PFSK-1 (cell line): ENCODE measurements around the gene EYA3.

Experiments
- POLR2AphosphoS5 ChIP-seq: IDR thresholded peaks from 2 replicates; pipeline ENCODE4 v1.6.1; 2012; ENCODE audit warnings: low read depth, mild to moderate bottlenecking, control low read depth, low read length, moderate library complexity
- SIN3A ChIP-seq: IDR thresholded peaks from 2 replicates; pipeline ENCODE4 v1.6.1; 2012; ENCODE audit warnings: mild to moderate bottlenecking, low read length, moderate library complexity, borderline replicate concordance; ENCODE audit not compliant: insufficient read depth
- TF ChIP-seq, protein P1 (sequence below), 2 experiments: IDR thresholded peaks; 2 replicates each; pipeline versions ENCODE4 v1.6.1 to v1.8.0; 2011 to 2012; ENCODE audit warnings: low read depth in 2 of 2, low read length in 2 of 2, control low read depth in 1 of 2, inconsistent platforms in 1 of 2, mild to moderate bottlenecking in 1 of 2, moderate library complexity in 1 of 2; ENCODE audit not compliant: insufficient read depth in 1 of 2

DNA sequence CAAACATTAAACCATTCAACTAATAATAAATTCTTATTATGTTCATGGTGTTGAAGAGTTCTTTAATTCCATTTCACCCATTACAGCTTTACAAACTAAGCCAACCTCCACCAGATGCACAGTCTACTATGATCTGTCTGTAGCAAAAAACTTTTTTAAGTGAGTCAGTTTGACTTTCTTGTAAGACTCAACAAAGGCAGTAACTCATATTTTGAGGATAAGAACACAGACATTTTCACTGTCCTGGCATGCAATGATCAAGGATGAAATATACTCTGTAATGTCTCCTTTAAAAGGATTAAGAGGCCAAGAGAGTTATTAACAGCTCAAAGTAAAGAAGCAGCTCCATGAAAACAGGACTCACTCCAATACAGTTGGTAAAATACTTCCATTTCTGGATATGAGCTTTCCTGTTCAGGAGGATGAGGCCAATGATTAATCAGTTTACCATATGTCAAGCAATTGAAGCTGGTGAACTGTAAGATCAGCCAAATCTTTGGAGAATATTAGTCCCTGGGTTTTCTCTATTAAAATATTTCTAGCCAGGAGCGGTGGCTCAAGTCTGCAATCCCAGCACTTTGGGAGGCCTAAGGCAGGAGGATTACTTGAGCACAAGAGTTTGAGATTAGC, 108.1 kb downstream of the EYA3 start:
- TF ChIP-seq, protein P1, sequence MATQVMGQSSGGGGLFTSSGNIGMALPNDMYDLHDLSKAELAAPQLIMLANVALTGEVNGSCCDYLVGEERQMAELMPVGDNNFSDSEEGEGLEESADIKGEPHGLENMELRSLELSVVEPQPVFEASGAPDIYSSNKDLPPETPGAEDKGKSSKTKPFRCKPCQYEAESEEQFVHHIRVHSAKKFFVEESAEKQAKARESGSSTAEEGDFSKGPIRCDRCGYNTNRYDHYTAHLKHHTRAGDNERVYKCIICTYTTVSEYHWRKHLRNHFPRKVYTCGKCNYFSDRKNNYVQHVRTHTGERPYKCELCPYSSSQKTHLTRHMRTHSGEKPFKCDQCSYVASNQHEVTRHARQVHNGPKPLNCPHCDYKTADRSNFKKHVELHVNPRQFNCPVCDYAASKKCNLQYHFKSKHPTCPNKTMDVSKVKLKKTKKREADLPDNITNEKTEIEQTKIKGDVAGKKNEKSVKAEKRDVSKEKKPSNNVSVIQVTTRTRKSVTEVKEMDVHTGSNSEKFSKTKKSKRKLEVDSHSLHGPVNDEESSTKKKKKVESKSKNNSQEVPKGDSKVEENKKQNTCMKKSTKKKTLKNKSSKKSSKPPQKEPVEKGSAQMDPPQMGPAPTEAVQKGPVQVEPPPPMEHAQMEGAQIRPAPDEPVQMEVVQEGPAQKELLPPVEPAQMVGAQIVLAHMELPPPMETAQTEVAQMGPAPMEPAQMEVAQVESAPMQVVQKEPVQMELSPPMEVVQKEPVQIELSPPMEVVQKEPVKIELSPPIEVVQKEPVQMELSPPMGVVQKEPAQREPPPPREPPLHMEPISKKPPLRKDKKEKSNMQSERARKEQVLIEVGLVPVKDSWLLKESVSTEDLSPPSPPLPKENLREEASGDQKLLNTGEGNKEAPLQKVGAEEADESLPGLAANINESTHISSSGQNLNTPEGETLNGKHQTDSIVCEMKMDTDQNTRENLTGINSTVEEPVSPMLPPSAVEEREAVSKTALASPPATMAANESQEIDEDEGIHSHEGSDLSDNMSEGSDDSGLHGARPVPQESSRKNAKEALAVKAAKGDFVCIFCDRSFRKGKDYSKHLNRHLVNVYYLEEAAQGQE (IDR thresholded peaks at IDR 0.05; ENCODE audit: insufficient read depth in 1 of 2, low read depth in 2 of 2, low read length in 2 of 2) = no peak
- TF ChIP-seq POLR2AphosphoS5 (no peak), SIN3A (no peak)
